Dedifferentiated amniotic fluid mesenchymal stem cell (primary cell): ENCODE data around the gene GAREM1.
"Not testable (repeated sequence)": the region's sequence is repeated elsewhere in the genome, so short reads cannot be mapped to it uniquely, and the experiment has no call there.

Experiments
- DNase-seq: peaks from one replicate; pipeline ENCODE4 v3.0.0-alpha.2; 2016; ENCODE audit errors: extremely low spot score

Gene GAREM1

DNA sequence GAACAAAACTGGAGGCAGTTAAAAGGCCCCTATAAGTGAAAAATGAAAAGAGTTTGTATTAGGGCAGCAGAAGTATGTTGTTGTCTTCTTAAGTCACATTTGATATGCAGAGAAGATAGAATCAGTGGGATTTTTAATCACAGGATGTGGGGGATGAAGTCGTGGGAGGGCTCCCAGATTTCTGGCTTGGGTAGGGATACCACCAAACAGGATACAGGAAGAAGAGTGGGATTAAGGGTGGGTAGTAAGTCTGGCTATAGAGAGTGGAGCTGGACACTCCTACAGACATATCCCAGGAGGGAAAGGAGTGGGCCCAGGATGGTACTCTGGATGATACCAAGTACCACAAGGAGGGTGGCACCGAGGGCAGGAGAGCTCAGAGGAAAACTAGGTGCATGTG lies 99.3 kb downstream of the GAREM1 start:
- no peak for DNase-seq

DNA sequence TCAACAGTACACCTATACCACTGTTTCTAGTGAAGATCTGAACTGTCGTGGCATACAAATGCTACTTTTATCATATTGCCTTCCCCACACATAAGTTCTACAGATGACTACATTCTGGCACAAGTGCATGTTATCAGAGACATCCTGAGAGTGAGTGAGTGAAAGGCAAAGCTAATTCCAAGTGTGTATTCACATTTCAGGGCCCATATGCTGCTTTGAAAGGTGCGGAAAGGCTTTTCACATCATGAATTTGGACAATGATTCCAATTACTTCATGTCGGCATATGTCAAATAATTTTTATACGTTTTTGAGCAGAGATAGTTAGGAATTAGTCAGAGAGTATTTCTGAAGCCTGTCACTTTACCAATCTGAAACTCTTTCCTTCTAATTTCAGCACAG lies 101.7 kb downstream of the GAREM1 start:
- DNase-seq: no peak

DNA sequence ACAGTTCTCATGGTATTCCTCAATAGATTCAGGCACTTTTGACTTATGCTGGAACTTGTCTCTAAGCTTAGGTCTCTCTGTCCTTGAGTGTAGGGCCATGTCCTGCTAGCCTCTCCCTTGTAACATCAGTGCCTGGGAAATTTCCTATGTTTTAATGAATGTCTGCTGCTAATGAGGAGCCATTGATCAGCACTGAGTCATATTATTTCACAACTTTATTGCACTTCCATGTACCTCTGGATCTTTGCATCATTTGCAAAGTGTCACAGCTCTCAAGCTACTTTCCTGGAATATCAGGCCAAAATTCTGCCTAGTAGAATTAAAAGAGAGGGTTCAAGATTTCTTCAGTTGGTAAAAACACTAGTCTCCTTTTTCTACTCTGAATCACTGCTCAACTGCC lies 102.5 kb downstream of the GAREM1 start:
- no peak for DNase-seq

DNA sequence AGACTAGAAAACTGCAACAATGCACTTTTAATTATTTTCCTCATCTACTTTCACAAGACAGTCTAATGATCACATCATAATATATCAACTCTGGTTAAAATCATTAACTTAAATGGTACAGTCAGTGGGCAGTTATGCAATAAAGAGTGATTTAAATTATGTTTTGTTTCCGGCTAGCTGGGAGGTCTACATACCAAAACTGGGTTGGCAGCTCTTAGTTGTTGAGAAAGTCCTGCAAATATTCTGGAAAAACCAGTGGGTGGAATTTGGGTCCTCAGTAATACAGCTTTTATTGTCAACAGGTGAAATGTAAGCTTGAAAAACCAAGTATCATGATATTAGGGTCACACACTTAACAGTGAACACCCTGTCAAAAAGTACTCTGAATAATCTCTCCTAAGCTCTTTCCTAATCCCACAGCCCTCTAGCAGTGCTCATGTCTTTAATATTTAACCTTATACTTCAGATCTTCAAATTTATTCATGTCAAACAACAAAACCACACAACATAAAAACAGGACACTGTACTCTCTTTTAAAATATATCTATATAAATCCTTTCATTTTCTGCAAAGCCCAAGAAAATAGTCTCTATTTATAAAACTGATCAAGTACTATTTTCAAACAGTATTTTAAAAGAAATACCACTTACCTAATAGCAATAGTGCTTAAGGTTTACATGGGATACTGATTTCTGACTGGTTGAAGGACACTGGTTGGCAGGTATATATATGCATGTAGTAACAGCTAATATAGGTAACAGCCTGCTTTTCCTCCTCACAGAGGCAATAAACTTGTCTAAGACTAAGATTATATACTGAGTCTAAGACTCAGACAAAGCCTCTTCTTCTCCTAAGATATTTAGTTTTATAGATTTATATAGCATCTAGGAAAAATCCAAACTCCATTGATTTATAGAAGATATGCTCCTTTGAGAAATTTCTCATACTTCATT lies 103.8 kb downstream of the GAREM1 start:
- DNase-seq: peak; percentile 29

DNA sequence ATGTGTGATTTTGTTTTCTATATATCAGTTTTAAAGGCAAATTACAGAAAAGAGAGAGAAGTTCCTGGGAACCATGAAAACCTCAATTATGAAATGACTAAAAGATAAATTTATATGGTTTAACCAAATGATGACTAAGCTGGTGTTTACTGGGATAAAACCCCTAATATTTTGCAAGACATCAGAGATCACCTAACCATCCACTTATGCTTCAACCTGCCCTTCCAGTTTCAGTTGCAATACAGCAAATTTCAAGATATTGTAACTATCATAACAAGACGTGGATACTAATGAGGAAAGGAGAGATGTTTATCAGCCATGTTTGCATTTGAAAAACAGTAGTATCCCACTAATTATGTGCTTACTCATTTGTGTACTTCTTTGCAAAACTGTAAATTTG lies 108.2 kb downstream of the GAREM1 start:
- DNase-seq: no peak

DNA sequence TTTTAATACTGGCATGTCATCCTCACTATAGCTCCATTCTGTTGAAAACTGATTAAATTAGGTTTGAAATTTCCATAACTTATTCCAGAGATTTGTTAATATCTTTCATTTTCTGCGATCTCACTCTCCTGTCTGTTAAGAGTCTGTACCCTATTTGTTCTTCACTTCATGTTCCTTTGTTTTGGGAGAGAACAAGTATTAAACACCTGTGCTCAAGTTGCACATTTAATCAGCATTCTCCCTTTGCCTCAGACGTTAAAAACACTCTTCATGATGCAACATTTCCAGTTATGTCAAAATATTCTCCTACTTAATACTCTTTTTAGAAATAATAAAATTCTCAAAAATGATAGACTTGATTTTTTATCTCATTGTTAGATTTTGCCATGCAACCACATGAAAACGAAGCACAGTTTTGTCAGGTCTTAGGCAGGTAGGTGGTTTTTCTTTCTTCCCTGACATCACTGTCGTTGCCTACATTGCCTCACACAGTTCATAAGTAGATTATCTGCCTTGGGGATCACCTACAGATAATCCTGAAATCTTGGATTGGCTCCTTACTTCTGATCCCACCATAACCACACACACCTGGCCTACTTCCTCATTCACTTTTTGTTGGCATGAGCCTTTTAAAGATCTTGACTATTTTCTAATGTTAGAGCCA lies 109.9 kb downstream of the GAREM1 start:
- DNase-seq: no peak

DNA sequence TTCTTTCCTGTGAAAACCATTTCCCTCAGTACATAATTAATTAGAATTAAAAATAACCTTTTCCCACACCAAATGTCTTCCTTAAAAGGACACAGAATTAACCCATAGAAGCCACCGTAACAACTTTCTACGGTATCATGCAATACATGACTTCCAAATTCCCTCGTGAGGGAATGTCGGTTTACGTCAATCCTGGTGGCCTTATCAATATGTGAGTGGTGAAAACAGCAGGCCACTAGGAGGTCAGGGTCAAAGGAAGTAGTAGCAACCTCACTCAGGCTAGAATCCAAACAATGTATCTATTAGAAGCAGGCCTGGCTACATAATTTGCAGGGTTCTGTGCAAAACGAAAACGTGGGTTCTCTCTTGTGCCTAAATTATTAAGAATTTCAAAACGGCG lies 112.2 kb downstream of the GAREM1 start:
- no peak for DNase-seq

DNA sequence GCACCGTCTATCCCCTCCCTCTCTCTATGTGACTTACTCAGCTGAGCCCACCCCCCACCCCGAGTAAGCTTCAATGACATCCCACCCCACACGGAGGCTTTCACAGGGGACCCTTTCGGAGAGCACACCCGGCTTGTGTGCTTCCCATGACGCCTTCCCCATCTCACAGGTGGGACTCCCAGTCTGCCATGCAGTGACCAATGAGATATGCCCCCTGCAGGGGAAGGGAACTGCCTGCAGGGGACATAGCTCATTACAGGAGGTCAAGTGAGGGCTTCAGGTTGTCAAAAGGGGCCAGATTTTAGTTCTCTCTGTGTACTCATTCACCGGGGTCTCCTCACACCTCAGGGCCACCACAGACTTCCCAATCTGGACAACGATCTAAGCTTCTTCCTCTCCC lies 112.6 kb downstream of the GAREM1 start:
- DNase-seq: no peak

DNA sequence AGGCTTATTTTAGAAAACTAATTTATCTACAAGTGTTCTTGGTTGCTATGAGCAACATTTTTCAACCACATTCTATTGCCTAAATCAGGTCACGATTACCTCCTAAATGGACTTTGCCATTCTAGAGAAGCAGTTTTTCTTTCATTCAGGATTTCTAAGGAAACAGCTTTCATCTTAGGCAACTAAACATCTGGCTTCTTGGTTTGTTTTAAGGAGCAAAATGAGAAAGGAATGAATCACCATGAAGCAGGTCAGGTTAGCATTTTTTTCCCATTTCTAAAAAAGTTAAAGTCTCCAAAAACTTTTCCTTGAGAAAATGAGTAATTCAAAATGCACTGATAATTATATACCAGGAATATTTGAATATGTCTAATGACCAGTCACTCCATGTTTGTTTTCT lies 114.8 kb downstream of the GAREM1 start:
- peak; percentile 60 for DNase-seq

DNA sequence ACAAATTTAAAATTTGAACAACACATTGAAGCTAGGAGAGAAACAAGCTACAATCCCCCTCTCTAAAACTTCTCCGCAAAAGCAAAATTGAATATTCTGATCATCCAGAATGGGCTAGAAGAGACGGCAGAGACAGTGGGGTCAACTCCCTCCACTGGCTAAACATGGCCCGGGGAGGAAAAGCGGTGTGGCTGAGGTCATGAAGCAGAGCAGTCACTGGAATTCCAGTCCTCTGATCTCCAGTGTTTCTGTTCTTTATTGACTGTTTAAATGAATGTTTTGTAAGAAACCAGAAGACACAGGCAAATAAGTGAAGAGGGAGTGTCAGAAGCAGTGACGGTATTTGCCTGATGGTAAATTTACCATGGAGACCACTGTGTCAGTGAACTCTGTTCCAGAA lies 116.2 kb downstream of the GAREM1 start:
- DNase-seq: no peak

DNA sequence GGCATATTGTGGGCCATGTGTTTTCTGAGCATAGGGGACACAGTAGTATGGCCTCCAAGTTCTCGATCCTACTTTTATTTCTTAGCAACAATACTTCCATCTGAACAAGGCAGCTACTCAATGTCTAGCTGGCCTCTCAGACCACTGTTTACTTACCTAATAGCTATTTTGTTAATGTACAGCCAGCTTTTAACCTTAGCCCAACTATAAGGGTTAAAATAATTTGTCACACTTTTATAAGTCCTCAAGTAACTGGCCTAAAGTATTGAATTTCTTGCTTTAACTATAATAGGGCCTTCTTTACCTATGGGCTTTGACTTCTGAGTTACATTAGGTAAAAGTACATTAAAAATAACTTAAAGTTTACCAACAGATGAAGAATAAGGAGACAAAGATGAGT lies 117.4 kb downstream of the GAREM1 start:
- no peak for DNase-seq

DNA sequence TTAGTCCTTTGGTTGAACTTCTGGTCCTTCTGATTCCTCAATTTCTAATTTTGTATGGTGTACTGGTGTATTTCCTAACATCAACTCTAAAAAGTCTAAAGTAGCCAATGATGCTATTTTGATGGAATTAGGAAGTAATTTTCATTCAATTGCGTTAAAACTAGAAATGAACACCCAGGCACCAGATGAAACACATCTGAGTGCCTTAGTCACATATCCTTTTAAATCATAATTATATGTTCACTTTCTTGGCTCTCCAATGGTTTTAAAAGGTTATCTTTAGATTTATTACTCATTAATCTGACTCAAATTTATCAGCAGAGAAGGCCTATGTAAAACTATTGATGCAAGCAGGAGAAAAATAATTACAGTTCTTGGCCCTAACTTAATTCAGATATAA lies 119.7 kb downstream of the GAREM1 start:
- DNase-seq: no peak

DNA sequence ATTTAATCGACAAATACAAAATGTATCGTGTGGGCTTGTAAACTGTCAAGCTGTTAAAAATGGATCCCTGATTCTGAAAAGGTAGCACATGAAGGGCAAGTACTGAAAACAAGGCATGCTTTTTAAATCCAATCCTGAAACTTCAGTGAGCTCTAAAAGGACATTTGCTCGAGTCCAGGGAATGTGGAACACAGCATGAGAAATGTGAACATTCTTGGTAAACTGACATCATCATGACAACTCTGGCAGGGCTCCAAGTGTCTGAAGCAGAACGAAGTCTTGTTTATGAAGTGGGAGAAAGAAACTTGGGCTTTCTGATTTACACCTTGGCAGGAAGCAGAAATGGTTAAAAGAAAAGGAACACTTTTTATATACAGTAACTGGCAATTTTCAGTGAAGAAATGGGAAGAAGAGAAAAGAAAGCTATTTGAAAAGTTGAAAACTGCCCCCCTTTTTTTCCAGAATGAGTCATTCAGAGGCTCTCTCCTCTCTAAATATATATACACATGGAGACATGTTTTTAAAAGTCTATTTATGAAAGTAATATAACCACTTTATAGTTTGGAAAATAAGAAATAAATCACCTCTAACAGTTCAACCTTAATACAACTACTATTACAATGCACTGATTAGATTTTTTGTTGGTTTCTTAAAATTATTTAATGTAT lies 120.8 kb downstream of the GAREM1 start:
- peak; percentile 95 for DNase-seq

DNA sequence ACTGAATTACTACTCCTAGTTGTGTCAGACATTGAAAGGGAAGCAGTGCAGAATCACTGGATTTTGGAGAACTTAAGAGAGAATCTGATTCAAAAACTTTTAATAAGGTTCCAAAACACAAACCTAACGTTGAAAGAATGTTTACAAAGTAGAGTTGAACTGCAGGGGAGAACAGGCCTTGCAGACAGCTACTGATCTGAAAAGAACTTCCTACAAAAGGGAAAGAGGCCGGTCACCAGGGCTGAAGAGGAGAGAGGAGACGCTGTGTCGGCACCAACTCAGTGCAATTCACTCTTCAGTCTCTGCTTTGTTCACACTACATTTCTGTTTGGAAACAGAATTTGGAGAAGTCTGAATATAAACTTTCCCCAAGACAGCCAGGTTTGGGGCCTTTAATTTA lies 124.0 kb downstream of the GAREM1 start:
- no peak for DNase-seq

DNA sequence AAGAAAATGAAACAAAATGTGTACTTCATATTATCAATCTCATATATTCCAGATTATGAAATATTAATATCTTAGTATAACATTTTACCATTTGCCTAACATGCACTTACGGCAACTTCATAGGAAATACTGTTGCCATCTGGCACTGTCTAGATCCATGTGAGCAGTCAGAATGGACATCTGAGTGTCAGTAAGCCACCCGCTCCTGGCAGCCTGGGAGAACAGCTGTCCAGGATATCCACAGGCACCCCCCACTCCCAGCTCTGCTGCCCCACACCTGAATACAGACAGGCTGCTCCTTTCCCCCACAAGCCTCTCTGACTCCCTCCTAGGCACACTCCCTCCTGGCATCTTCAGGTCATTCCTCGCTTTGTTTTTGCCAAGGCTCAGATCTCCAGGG lies 127.0 kb downstream of the GAREM1 start:
- DNase-seq: no peak

DNA sequence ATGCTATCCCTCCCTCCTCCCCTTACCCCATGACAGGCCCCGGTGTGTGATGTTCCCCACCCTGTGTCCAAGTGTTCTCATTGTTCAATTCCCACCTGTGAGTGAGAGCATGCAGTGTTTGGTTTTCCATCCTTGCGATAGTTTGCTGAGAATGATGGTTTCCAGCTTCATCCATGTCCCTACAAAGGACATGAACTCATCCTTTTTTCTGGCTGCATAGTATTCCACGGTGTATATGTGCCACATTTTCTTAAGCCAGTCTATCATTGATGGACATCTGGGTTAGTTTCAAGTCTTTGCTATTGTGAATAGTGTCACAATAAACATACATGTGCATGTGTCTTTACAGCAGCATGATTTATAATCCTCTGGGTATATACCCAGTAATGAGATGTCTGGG lies 129.6 kb downstream of the GAREM1 start:
- DNase-seq: not testable (repeated sequence)

DNA sequence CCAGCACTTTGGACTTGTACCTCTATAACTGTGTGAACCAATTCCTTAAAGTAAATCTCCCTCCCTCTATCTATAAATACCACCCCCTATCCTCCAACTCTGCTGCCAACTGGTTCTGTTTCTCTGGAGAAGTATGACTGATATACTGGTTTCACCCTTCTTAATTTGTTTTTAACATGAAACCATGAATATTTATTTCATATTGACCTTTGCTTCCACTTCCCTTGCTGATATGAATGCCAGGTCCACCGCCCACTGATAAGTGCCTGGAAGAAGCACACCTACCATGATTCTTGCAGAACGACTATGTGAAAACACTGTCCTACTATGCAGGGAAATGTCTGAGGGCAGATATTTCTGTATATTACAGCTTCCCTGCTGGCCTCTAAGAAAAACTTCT lies 131.6 kb downstream of the GAREM1 start:
- no peak for DNase-seq

DNA sequence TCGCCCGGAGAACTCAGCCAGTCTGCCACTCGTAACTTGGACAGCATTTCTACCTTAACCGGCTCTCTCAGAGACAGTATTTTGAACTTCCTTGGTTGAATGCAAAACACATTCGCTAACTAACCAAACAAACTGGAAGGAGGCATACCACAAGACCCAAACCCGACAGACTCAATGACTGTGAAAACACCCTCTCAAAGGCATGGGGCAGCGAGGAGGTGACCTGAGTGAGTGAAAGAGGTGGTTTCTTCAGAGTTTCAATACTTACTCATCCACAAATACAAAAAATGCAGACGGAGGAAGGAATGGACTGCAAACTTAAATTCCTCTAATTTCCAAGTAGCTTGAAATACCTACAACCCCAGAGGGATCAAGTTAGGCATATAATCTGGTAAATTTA lies 132.9 kb downstream of the GAREM1 start:
- no peak for DNase-seq

DNA sequence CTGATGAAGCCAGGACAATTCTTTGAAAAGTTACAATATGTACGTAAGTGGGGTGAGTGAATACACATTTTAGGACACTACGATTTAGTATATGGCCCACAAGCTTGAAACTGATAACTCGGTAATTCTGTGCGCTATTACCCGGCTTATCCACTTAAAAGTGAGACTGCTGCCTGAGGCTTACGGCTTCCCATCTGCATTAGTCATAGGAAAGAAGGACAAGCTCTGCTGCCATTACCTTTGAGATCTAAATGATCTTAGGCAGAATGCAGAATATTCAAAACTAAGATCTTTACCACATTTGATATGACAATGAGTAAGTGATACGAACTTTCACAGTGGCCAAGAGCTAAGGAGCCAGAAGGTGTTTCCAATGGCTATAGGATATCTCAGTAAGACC lies 133.3 kb downstream of the GAREM1 start:
- DNase-seq: no peak

DNA sequence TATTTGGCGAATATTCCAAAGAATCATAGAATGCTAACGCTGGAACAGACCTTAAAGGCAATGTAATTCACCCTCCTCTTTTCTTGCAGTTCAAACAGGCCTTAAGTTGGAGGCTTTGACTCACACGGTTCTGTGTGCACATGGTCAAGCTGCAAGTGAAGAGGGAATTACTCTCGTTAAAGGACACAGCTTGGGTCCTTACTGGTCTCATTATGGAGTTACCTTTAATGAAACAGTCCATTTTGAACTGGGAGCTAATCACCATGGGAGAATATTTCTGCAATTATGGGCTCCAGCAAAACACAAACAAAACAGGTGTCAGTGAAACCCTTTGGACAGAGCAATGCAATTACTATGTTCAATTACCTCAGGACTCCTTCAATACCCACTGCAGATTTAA lies 135.5 kb downstream of the GAREM1 start:
- DNase-seq: no peak

DNA sequence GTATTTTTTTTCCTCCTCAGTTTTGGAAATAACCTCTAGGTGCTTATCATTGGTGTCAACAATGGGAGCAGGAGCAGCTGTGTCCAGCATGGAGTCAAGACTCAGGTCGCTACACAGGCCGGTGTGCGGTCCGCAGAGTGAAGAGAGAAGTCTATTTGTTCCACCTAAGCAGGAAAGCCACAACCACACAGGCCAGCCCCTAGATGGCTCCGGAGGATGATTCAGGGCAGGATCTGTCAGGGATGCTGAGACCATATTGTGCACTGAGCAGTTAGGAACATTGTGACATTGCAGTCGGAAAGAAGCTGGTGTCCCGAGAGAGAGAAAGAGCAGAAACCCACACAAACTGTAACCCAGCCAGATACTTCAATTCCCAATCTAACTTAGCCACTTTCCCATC lies 136.9 kb downstream of the GAREM1 start:
- DNase-seq: no peak

DNA sequence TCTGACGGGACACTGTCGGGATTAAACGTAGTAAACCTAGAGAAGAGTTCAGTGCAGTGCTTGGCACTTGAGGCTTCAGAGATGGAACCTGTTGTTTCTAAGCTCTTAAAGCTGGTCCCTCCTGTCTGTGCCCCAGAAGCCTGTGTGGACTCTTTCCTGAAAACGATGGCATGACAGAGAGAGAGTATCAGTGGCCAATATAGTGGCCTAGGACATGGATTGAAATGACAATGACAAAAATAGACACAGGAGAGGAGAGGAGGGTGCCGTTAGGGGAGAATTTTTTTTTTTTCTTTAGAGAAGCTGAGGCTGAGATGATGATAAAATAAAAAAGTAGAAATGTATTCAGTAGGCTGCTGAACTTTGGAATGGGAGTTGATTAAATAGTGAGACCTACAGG lies 138.0 kb downstream of the GAREM1 start:
- no peak for DNase-seq

DNA sequence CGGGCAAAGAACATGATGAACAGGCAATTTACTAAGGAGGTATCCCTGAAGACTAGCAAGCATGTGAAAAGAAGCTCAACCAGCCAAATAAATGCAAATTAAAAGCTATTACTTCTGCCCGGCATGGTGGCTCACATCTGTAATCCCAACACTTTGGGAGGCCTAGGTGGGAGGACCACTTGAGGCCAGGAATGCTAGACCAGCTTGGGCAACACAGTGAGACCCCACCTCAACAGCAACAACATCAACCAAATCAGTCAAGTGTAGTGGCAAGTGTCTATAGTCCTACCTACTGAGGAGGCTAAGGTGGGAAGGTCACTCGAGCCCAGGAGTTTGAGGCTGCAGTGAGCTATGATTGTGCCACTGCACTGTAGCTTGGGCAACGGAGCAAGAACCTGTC lies 141.7 kb downstream of the GAREM1 start:
- no peak for DNase-seq
